ENCODE measurements around the gene OR13G1. TPM values are rescaled to one million over a fixed set of nuclear protein-coding genes. Genes with fewer than 3 reads are reported as not detected.

The OR13G1 gene
- total RNA-seq, 6 experiments from 2014 or later, result not detected

DNA sequence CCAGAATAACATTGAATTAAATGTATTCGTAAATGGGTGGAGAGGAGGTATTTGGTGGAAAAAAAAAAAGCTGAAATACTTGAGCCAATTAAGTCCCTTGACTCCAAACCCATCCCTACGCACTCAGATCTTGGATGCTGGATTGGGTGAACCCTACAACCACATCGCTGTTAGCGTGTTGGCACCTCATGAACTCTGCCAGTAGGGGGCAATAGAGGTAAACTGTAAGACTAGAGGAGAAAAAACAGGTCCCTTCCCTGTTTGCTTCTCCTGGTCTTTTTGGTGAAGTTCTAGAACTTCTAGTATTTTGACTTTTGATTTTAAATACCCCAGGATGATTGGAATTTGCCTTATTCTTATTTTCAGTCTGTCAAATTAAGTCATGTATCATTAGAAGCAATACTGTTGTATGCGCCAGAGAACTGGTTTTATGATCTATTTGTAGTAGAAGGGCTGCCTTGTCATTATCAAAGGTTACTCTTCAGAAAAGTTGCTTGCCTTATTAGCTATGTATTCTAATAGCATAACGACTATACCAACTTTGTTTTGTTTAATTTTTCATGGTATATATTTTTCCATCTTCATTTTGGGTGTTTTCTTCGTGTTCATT is 1.9 kb upstream of the OR13G1 start:
- peak; percentile 11 for DNase-seq
- Mint-ChIP-seq H3K27ac (no peak overlapping the region), H3K9me3 (peaks cover 5% of the 10 kb centered on the region; the same call in 1 of the 2 replicates)

GRCh38 chr1:247680171-247680570 is 632 bp upstream of the OR13G1 start:
- DNase-seq, result no peak
- Mint-ChIP-seq H3K27ac (no peak overlapping the region), H3K27me3 (ENCODE audit: insufficient read depth) (no peaks in the 10 kb centered on the region), H3K4me1 (ENCODE audit: low read depth) (peaks cover 9% of the 10 kb centered on the region; the same call in 1 of the 2 replicates), H3K9me3 (peaks cover 7% of the 10 kb centered on the region), H3K36me3 (ENCODE audit: low read depth) (no peaks in the 10 kb centered on the region), H3K4me3 (no peak overlapping the region)
- no peak for TF ChIP-seq CTCF (IDR thresholded peaks at IDR 0.05)

More for the DNA sequence above, 1.9 kb upstream of the OR13G1 start:
- Mint-ChIP-seq H3K27me3 (ENCODE audit: insufficient read depth) (no peaks in the 10 kb centered on the region), H3K4me3 (no peak overlapping the region), H3K4me1 (ENCODE audit: low read depth) (peaks cover 9% of the 10 kb centered on the region; the same call in 1 of the 2 replicates), H3K36me3 (ENCODE audit: low read depth) (no peaks in the 10 kb centered on the region)
- peak; percentile 80 for TF ChIP-seq CTCF (IDR thresholded peaks at IDR 0.05)

GRCh38 chr1:247669225-247669624 is 10.3 kb downstream of the OR13G1 start:
- H3K4me3 Mint-ChIP-seq, result no peak overlapping the region
- H3K36me3 Mint-ChIP-seq (ENCODE audit: low read depth), result no peaks in the 10 kb centered on the region

DNA sequence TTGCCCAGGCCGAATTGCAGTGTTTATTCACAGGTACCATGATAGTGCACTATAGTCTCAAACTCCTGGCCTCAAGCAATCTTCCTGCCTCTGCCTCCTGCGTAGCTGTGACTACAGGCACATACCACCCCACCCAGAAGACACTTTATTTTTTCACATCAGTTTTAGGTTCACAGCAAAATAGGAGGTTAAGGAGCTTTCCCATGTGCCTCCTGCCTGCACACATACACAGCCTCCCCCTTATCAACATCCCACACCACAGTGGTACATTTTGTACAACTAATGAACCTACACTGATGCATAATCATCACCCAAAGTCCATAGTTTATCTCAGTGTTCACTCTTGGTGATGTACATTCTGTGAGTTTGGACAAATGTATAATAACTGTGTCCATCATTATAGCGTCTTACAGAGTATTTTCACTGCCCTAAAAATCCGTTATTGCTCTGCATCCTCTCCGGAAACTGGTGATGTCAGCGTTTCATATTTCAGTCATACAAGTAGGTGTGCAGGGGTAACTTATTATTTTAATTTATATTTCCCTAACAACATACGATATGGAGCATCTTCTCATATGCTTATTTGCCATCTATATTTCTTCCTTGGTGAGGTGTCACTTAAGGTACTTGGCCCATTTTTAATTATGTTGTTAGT is 23.2 kb downstream of the OR13G1 start:
- Mint-ChIP-seq H3K27ac (no peak overlapping the region), H3K27me3 (ENCODE audit: insufficient read depth) (peaks cover 2% of the 10 kb centered on the region; the same call in 1 of the 2 replicates), H3K4me3 (no peak overlapping the region), H3K36me3 (ENCODE audit: low read depth) (no peaks in the 10 kb centered on the region), H3K9me3 (peaks cover 7% of the 10 kb centered on the region), H3K4me1 (ENCODE audit: low read depth) (no peaks in the 10 kb centered on the region)
- no peak for TF ChIP-seq CTCF (IDR thresholded peaks at IDR 0.05)
- no peak for DNase-seq

More at GRCh38 chr1:247669225-247669624, 10.3 kb downstream of the OR13G1 start:
- Mint-ChIP-seq H3K9me3 (peaks cover 18% of the 10 kb centered on the region), H3K27me3 (ENCODE audit: insufficient read depth) (peaks cover 4% of the 10 kb centered on the region; the same call in 1 of the 2 replicates), H3K27ac (no peak overlapping the region), H3K4me1 (ENCODE audit: low read depth) (no peaks in the 10 kb centered on the region; the same call in 1 of the 2 replicates)
- TF ChIP-seq CTCF (IDR thresholded peaks at IDR 0.05), result no peak
- no peak for DNase-seq

DNA sequence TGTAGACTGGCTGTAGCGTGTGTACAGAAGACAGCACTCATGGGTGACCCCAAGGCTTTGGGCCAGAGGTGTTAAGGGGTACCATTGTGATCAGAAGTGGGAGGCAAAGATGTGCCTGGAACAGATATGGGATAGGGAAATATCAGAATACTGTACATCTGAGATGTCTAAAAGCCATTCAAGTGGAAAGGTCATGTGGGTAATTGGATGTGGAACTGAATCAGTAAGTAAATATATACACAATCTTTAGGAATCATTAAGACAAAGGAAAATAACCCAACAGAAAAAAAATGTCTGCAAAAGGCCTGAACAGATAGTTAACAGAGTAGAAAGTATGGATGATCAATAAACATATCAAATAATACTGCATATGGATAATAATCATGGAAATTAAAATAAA is 26.5 kb downstream of the OR13G1 start:
- Mint-ChIP-seq H3K27me3 (ENCODE audit: insufficient read depth) (no peaks in the 10 kb centered on the region), H3K36me3 (ENCODE audit: low read depth) (no peaks in the 10 kb centered on the region), H3K9me3 (peaks cover 5% of the 10 kb centered on the region; the same call in 1 of the 2 replicates), H3K4me1 (ENCODE audit: low read depth) (no peaks in the 10 kb centered on the region), H3K27ac (no peak overlapping the region), H3K4me3 (no peak overlapping the region)
- TF ChIP-seq CTCF (IDR thresholded peaks at IDR 0.05), result no peak
- DNase-seq, result no peak
